NCI-H187 treated with DMSO at 0.1 percent for 48 hours (cell line): ENCODE results near the gene KIF26A.

ENCODE experiments used
- DNase-seq: peaks from one replicate; lab custom pipeline; 2025; lab: John Stamatoyannopoulos, UW

The KIF26A gene

GRCh38 chr14:104177411-104177810 is 39.0 kb downstream of the KIF26A start:
- no peak for DNase-seq

- no peak for DNase-seq
These were observed 39.9 kb downstream of the KIF26A start for GRCh38 chr14:104178279-104178678.

GRCh38 chr14:104179126-104179525 is 40.7 kb downstream of the KIF26A start:
- DNase-seq: no peak

- DNase-seq: no peak
These were observed 41.3 kb downstream of the KIF26A start for GRCh38 chr14:104179564-104180129.

GRCh38 chr14:104180561-104181165 is 42.3 kb downstream of the KIF26A start:
- DNase-seq: no peak

GRCh38 chr14:104181761-104182530 is 43.6 kb downstream of the KIF26A start:
- DNase-seq: no peak

GRCh38 chr14:104182857-104183425 is 44.6 kb downstream of the KIF26A start:
- no peak for DNase-seq

- DNase-seq: no peak
These were observed 45.4 kb downstream of the KIF26A start for GRCh38 chr14:104183796-104184195.

GRCh38 chr14:104184506-104184905 is 46.1 kb downstream of the KIF26A start:
- DNase-seq: no peak

GRCh38 chr14:104184911-104185499 is 46.6 kb downstream of the KIF26A start:
- no peak for DNase-seq

- no peak for DNase-seq
These were observed 47.6 kb downstream of the KIF26A start for GRCh38 chr14:104185916-104186495.

GRCh38 chr14:104186575-104186974 is 48.2 kb downstream of the KIF26A start:
- DNase-seq: no peak

GRCh38 chr14:104187121-104187889 is 48.9 kb downstream of the KIF26A start:
- no peak for DNase-seq

- no peak for DNase-seq
These were observed 49.7 kb downstream of the KIF26A start for GRCh38 chr14:104187931-104188726.

- no peak for DNase-seq
These were observed 50.5 kb downstream of the KIF26A start for GRCh38 chr14:104188727-104189400.

GRCh38 chr14:104189629-104190335 is 51.4 kb downstream of the KIF26A start:
- no peak for DNase-seq

GRCh38 chr14:104190396-104191000 is 52.1 kb downstream of the KIF26A start:
- no peak for DNase-seq

- DNase-seq: no peak
These were observed 53.1 kb downstream of the KIF26A start for GRCh38 chr14:104191409-104191997.
